Activated CD4-positive, alpha-beta T cell treated with anti-CD3 and anti-CD28 coated beads, Interleukin-2, amount 10 ng/mL, durations not matched to agents 7 days and 5 days (primary cell): ENCODE data around the gene SLC7A4. TPM values are rescaled to one million over a fixed set of nuclear protein-coding genes. Genes with fewer than 3 reads are reported as not detected.
A peak's percentile ranks its signal among the peaks of the same experiment; 100 is the strongest.

ENCODE experiments used
- CTCF ChIA-PET: fragments of 350-600 bp; sonication (Branson Sonifier 250); formaldehyde crosslinking; loops from one replicate; lab custom pipeline; 2021; ENCODE audit warnings: antibody characterized with exemption; lab: Charles Lee
- POLR2A ChIA-PET: fragments of 350-600 bp; sonication (Branson Sonifier 250); formaldehyde crosslinking; loops from one replicate; lab custom pipeline; 2021; ENCODE audit warnings: antibody characterized with exemption; lab: Charles Lee
- DNase-seq: peaks from one replicate; pipeline ENCODE4 v3.0.0-alpha.2; 2020
- H3K27ac Mint-ChIP-seq: one replicate; pipeline ENCODE4 v1.8.0; 2021; ENCODE audit warnings: mild to moderate bottlenecking, moderate library complexity, mixed read lengths
- H3K27me3 Mint-ChIP-seq: one replicate; pipeline ENCODE4 v1.8.0; 2021; ENCODE audit warnings: mixed read lengths
- H3K36me3 Mint-ChIP-seq: one replicate; pipeline ENCODE4 v1.8.0; 2021; ENCODE audit warnings: low read depth, mixed read lengths
- H3K4me1 Mint-ChIP-seq: one replicate; pipeline ENCODE4 v1.8.0; 2021; ENCODE audit warnings: mixed read lengths
- H3K4me3 Mint-ChIP-seq: one replicate; pipeline ENCODE4 v1.8.0; 2021; ENCODE audit warnings: mild to moderate bottlenecking, moderate library complexity, mixed read lengths
- H3K9me3 Mint-ChIP-seq: one replicate; pipeline ENCODE4 v1.8.0; 2021; ENCODE audit warnings: mixed read lengths
- total RNA-seq, 2 experiments: library from RNA; stranded (reverse); gene quantifications; one replicate each; pipeline ENCODE4 v1.2.3, GENCODE V29; 2021

SLC7A4 gene
- total RNA-seq, 2 experiments from 2014 or later = 0.07 TPM; not detected in 1

DNA sequence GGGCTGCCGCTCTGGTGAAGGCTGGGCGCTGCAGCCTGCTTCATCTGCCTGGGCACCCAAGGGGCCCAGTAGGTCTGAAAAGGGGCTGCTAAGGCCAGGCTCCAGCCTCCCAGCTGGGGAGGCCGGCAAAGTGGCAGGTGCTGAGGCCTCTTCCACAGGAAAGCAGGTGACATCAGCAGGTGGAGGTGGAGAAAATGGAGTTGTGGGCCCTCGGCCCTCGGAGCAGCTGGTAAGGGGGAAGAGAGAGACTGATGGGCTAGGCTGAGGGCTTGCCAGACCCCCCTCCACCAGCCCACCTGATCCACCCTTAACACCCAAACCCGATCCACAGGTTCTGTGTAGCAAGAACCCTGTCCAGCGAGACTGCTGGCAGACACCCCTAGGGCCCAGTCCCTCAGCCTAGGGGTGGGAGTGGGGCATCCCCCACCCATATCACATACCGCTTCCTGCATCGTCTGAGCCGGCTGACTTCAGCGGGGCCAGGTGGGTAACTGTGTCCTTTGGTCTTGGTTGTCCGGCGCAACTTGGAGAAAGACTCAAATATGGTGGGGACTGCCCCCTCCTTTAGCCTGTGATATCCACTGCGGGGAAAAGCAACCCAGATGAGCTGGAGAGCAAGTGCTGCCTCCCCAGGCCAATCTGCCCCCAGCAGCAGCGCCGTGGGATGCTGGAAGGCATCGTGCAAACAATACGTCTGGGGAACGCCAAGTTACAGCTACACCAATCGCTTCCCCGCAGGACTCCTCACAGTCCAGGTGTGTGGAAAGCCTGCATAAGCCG is 32.0 kb downstream of the SLC7A4 start:
- ChIA-PET CTCF (interaction anchor here (1.1 to 1.3 kb wide), 2 partner anchors 9 to 15 kb away, joined by 3 read pairs; no protein-coding TSS in a partner anchor), POLR2A (no interaction called here)
- Mint-ChIP-seq H3K4me1 (peaks cover 23% of the 10 kb centered on the region), H3K27me3 (no peaks in the 10 kb centered on the region), H3K4me3 (peak overlapping the region; percentile 83), H3K36me3 (peaks cover 5% of the 10 kb centered on the region), H3K27ac (peak overlapping the region; percentile 100), H3K9me3 (no peaks in the 10 kb centered on the region)
- DNase-seq = no peak

- ChIA-PET CTCF (interaction anchor here (1.0 to 1.5 kb wide), 4 partner anchors 14 to 43 kb away, joined by 3 read pairs; partner anchors contain the start of gene LZTR1), POLR2A (no interaction called here)
- Mint-ChIP-seq H3K4me1 (peaks cover 23% of the 10 kb centered on the region), H3K9me3 (no peaks in the 10 kb centered on the region), H3K27me3 (no peaks in the 10 kb centered on the region), H3K4me3 (peak overlapping the region; percentile 83), H3K27ac (peak overlapping the region; percentile 100), H3K36me3 (peaks cover 5% of the 10 kb centered on the region)
- DNase-seq = no peak
Measured at GRCh38 chr22:20999350-21000206, 32.8 kb downstream of the SLC7A4 start.

GRCh38 chr22:20998411-20999336 is 33.7 kb downstream of the SLC7A4 start:
- CTCF ChIA-PET = interaction anchor here (1.0 to 1.5 kb wide), 3 partner anchors 16 to 44 kb away, joined by 3 read pairs; partner anchors contain the start of gene LZTR1
- H3K36me3 Mint-ChIP-seq = peaks cover 5% of the 10 kb centered on the region

DNA sequence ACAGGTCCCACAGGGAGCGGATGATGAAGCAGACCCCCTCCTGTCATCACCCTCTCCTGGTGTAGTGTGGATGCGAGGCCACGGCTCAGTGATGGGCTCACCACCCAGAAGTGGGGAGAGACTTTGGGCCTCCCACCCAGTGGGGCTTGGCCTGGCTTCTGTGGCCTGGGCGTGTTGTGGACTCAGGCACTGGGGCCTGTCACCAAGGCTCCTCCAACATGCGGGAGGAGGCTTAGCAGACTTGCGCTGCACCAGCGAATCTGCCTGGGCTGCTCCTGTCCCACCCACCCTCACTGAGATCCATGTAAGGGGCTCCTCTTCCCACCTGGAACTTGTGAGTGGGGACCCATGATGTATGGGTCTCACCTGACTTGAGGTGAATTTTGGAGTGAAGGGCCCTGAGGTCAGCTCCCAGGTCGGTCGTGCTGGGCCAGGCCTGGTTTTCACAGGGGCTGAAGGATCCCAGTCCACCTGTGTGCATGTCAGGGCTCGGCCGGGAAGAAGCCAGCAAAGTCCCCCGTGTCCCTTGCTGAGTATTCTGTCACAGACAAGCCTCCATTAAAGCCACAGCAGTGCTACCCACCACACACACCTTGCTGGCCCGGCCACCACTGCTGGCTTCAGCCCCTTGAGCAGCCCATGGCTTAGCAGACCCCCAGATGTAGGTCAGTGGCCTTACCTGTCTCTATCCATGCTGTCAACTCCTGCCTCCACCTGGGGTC is 34.7 kb downstream of the SLC7A4 start:
- H3K4me1 Mint-ChIP-seq = peaks cover 12% of the 10 kb centered on the region
- no peaks in the 10 kb centered on the region for H3K9me3 Mint-ChIP-seq
- H3K27me3 Mint-ChIP-seq = no peaks in the 10 kb centered on the region
- CTCF ChIA-PET = no interaction called here
- no peak for DNase-seq
- peaks cover 7% of the 10 kb centered on the region for H3K36me3 Mint-ChIP-seq
- no peak overlapping the region for H3K27ac Mint-ChIP-seq
- POLR2A ChIA-PET = no interaction called here
- no peak overlapping the region for H3K4me3 Mint-ChIP-seq

More at GRCh38 chr22:20998411-20999336, 33.7 kb downstream of the SLC7A4 start:
- no peaks in the 10 kb centered on the region for H3K27me3 Mint-ChIP-seq
- peaks cover 21% of the 10 kb centered on the region for H3K4me1 Mint-ChIP-seq
- POLR2A ChIA-PET = no interaction called here
- no peaks in the 10 kb centered on the region for H3K9me3 Mint-ChIP-seq
- no peak overlapping the region for H3K4me3 Mint-ChIP-seq
- peak overlapping the region; percentile 66 for H3K27ac Mint-ChIP-seq
- no peak for DNase-seq

DNA sequence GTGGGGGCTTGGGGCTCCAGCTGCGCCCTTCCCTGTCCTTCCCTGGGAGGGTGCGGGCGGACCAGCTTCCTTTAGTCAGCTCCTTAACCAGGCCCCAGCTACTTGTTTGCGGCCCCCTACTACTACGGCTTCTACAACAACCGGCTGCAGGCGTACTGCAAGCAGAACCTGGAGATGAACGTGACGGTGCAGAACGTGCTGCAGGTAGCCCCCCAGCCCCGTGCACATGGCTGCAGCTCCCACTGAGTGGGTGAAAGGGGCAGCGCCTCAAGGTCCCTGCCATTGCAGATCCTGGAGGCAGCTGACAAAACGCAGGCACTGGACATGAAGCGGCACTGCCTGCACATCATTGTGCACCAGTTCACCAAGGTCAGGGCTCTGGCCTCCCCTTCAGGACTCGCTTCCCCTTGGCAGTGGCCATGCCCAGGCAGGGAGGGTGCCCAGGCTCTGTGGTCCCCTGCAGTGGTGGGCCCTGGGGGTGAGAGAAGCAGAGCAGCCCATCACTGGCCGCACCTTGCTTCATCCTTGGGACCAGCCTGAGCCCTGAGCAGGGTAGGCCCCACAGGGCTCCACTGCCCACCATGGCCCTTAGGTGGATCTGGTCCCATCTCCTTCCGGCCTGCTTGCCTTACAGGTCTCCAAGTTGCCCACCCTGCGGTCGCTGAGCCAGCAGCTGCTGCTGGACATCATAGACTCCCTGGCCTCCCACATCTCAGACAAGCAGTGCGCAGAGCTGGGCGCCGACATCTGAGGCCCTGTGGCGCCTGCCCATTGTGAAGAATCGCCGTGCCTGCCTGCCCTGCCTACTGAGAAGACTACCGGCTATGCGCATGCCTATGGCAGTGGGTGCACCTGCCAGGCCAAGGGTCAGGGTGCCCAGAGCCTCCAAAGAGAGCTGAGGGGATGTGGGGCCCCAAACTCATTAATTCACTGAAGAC is 35.5 kb downstream of the SLC7A4 start:
- no peak for DNase-seq
- no peaks in the 10 kb centered on the region for H3K27me3 Mint-ChIP-seq
- no peak overlapping the region for H3K4me3 Mint-ChIP-seq
- POLR2A ChIA-PET = no interaction called here
- no peak overlapping the region for H3K27ac Mint-ChIP-seq
- no peaks in the 10 kb centered on the region for H3K9me3 Mint-ChIP-seq
- peaks cover 8% of the 10 kb centered on the region for H3K36me3 Mint-ChIP-seq
- H3K4me1 Mint-ChIP-seq = peaks cover 12% of the 10 kb centered on the region
- CTCF ChIA-PET = interaction anchor here (0.6 kb wide), 1 partner anchor 9 kb away, joined by 3 read pairs; no protein-coding TSS in a partner anchor

DNA sequence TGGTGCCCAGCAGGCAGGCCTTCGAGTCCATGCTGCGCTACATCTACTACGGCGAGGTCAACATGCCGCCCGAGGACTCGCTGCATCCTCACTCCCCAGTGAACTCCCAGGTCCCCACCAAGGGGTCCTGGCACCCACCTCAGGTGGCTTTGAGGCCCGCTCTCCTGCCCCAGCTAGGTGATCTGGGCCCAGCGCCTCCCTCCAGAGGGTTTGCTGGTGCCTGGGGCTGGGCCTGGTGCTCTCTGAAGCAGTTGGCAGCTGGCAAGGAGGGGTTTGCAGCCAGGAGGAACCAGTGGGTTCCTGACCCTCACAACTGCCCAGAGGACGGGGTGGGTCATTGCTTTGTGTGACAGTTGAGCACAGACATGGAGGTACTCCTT is 36.3 kb downstream of the SLC7A4 start:
- CTCF ChIA-PET = interaction anchor here (2.3 kb wide), 1 partner anchor 14 kb away, joined by 7 read pairs; the partner anchor contains the start of gene LZTR1
- H3K27ac Mint-ChIP-seq = no peak overlapping the region
- POLR2A ChIA-PET = no interaction called here
- DNase-seq = no peak
- H3K4me1 Mint-ChIP-seq = peaks cover 12% of the 10 kb centered on the region
- no peaks in the 10 kb centered on the region for H3K9me3 Mint-ChIP-seq
- H3K36me3 Mint-ChIP-seq = peaks cover 5% of the 10 kb centered on the region
- H3K4me3 Mint-ChIP-seq = no peak overlapping the region
- H3K27me3 Mint-ChIP-seq = no peaks in the 10 kb centered on the region

DNA sequence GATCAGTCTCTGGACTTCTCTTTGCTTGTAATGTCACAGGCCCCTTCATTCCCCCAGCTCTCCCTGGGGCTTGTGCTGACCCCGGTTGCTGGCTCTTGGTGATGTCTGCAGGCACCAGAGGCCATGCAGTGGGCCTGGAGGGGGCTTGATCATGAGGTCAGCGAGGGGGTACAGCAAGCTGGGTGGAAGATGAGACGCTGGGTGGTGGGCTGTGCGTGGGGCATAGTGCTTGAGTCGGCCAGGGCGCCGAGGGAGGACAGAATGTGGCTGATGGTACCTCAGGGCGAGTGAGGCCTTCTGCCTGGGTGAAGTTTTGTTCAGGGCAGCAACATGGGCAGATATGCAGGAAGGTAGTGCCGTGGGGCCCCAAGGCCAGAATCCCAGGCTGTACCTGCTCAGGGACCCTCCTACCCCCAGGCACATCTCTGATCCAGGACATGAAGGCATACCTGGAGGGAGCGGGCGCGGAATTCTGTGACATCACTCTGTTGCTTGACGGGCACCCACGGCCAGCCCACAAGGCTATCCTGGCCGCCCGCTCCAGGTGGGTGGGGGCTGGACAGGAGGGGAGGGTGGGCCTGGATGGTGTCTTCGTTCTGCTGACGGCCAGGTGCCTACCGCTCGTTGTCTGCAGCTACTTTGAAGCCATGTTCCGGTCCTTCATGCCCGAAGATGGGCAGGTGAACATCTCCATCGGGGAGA is 36.9 kb downstream of the SLC7A4 start:
- Mint-ChIP-seq H3K27ac (no peak overlapping the region), H3K27me3 (no peaks in the 10 kb centered on the region), H3K9me3 (no peaks in the 10 kb centered on the region), H3K4me3 (no peak overlapping the region), H3K36me3 (peaks cover 4% of the 10 kb centered on the region), H3K4me1 (peaks cover 7% of the 10 kb centered on the region)
- ChIA-PET POLR2A (no interaction called here), CTCF (interaction anchor here (2.3 kb wide), 1 partner anchor 13 kb away, joined by 7 read pairs; the partner anchor contains the start of gene LZTR1)
- no peak for DNase-seq

DNA sequence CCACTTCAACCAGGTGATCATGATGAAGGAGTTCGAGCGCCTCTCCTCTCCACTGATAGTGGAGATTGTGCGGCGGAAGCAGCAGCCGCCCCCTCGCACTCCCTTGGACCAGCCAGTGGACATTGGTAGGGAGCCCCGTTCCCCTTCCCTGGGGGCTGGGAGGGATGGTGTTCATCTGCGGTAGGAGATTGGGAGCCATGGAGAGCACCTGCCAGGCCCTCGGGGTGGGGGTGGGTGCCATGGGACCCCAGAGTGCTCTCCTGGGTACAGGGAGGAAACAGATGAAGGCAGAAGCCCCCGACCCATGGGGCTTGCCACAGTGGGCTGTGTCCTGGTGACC is 37.5 kb downstream of the SLC7A4 start:
- H3K4me3 Mint-ChIP-seq = no peak overlapping the region
- H3K9me3 Mint-ChIP-seq = no peaks in the 10 kb centered on the region
- POLR2A ChIA-PET = no interaction called here

DNA sequence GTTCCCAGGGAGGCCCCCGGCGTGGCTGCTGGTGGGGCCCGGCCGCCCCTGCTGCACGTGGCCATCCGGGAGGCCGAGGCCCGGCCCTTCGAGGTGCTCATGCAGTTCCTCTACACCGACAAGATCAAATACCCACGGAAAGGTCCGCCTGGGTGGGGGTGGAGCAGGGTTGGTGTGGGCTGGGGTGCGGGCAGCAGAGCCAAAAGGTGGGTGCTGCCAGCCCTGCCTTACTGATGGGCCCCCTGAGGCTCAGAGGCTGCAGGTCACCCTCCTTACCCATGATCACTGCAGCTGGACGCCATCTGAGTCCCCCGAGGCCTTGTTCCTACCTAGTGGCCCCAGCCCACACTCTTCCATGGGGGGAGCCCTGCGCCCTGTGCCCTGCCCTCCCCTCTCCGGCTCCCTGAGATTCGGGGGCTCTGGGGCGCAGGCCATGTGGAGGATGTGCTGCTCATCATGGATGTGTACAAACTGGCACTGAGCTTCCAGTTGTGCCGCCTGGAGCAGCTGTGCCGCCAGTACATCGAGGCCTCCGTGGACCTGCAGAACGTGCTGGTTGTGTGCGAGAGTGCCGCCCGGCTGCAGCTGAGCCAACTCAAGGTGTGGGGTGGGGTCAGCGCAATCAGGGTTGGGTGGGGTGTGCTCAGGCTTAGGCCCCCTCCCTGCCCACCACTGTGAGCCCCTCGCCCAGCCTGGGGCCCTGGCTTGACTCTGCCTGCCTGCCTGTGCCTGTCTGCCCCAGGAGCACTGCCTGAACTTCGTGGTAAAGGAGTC is 38.0 kb downstream of the SLC7A4 start:
- Mint-ChIP-seq H3K4me3 (no peak overlapping the region), H3K9me3 (no peaks in the 10 kb centered on the region), H3K27me3 (no peaks in the 10 kb centered on the region), H3K27ac (no peak overlapping the region), H3K4me1 (peaks cover 11% of the 10 kb centered on the region), H3K36me3 (peaks cover 4% of the 10 kb centered on the region)
- no peak for DNase-seq
- POLR2A ChIA-PET = no interaction called here
- CTCF ChIA-PET = interaction anchor here (2.3 kb wide), 1 partner anchor 12 kb away, joined by 7 read pairs; the partner anchor contains the start of gene LZTR1

More for the DNA sequence above, 37.5 kb downstream of the SLC7A4 start:
- peaks cover 7% of the 10 kb centered on the region for H3K4me1 Mint-ChIP-seq
- CTCF ChIA-PET = interaction anchor here (2.3 kb wide), 1 partner anchor 13 kb away, joined by 7 read pairs; the partner anchor contains the start of gene LZTR1
- H3K27ac Mint-ChIP-seq = no peak overlapping the region
- H3K36me3 Mint-ChIP-seq = peaks cover 4% of the 10 kb centered on the region
- no peak for DNase-seq
- no peaks in the 10 kb centered on the region for H3K27me3 Mint-ChIP-seq
